ENCODE data around the gene POM121L12. TPM values are rescaled to one million over a fixed set of nuclear protein-coding genes. Genes with fewer than 3 reads are reported as not detected.

The POM121L12 gene
- total RNA-seq, 2 experiments from 2014 or later, result not detected

GRCh38 chr7:53059591-53059990, 24.2 kb downstream of the POM121L12 start:
- Histone ChIP-seq H3K79me2 (ENCODE audit: insufficient read depth, low read depth, low read length) (no peaks in the 10 kb centered on the region), H3K36me3 (ENCODE audit: insufficient read depth, low read length) (no peaks in the 10 kb centered on the region), H3K4me1 (ENCODE audit: insufficient read depth, low read length, poor library complexity, severe bottlenecking) (no peaks in the 10 kb centered on the region), H3K4me2 (ENCODE audit: low read length) (no peak overlapping the region), H2AFZ (ENCODE audit: low read length) (no peak overlapping the region), H3K4me3 (ENCODE audit: low read depth, low read length, poor library complexity, severe bottlenecking) (no peak overlapping the region), H3K9me3 (ENCODE audit: low read length) (no peaks in the 10 kb centered on the region), H3K9me2 (ENCODE audit: insufficient read depth, low read length) (no peaks in the 10 kb centered on the region), H4K20me1 (ENCODE audit: insufficient read depth, low read length) (no peaks in the 10 kb centered on the region), H3K27ac (ENCODE audit: low read depth, low read length, poor library complexity, severe bottlenecking) (no peak overlapping the region)
- ChIA-PET POLR2A (interaction anchor here (0.7 kb wide), 1 partner anchor 1761 kb away, joined by 3 read pairs; no protein-coding TSS in a partner anchor), CTCF (ENCODE audit: unreplicated experiment) (no interaction called here)
- no TSS peak for BruUV-seq (replicated peaks)
- DNase-seq (ENCODE audit: low spot score), result no peak
- intact Hi-C loops (cut with micrococcal nuclease; ENCODE audit: unreplicated experiment), result no loop called here
- TF ChIP-seq CTCF (conservative IDR thresholded peaks at IDR 0.05; ENCODE audit: low read length), result no peak
- no peak for TF ChIP-seq EZH2phosphoT487 (IDR thresholded peaks at IDR 0.05; ENCODE audit: borderline replicate concordance, low read depth, low read length)

GRCh38 chr7:53060066-53060465, 24.6 kb downstream of the POM121L12 start:
- no peaks in the 10 kb centered on the region for H3K9me3 ChIP-seq (ENCODE audit: low read length)
- no peaks in the 10 kb centered on the region for H3K9me2 ChIP-seq (ENCODE audit: insufficient read depth, low read length)
- H3K36me3 ChIP-seq (ENCODE audit: insufficient read depth, low read length), result no peaks in the 10 kb centered on the region
- DNase-seq (ENCODE audit: low spot score), result no peak
- no TSS peak for BruUV-seq (replicated peaks)
- no peaks in the 10 kb centered on the region for H3K4me1 ChIP-seq (ENCODE audit: insufficient read depth, low read length, poor library complexity, severe bottlenecking)
- H4K20me1 ChIP-seq (ENCODE audit: insufficient read depth, low read length), result no peaks in the 10 kb centered on the region
- ChIA-PET CTCF (ENCODE audit: unreplicated experiment) (no interaction called here), POLR2A (interaction anchor here (0.7 kb wide), 1 partner anchor 1761 kb away, joined by 3 read pairs; no protein-coding TSS in a partner anchor)
- no peaks in the 10 kb centered on the region for H3K79me2 ChIP-seq (ENCODE audit: insufficient read depth, low read depth, low read length)
- H2AFZ ChIP-seq (ENCODE audit: low read length), result no peak overlapping the region
- no peak overlapping the region for H3K4me2 ChIP-seq (ENCODE audit: low read length)
- H3K4me3 ChIP-seq (ENCODE audit: low read depth, low read length, poor library complexity, severe bottlenecking), result no peak overlapping the region
- intact Hi-C loops (cut with micrococcal nuclease; ENCODE audit: unreplicated experiment), result no loop called here
- no peak for TF ChIP-seq CTCF (conservative IDR thresholded peaks at IDR 0.05; ENCODE audit: low read length)
- no peak for TF ChIP-seq EZH2phosphoT487 (IDR thresholded peaks at IDR 0.05; ENCODE audit: borderline replicate concordance, low read depth, low read length)
- H3K27ac ChIP-seq (ENCODE audit: low read depth, low read length, poor library complexity, severe bottlenecking), result no peak overlapping the region

GRCh38 chr7:53062796-53063195, 27.4 kb downstream of the POM121L12 start:
- no peaks in the 10 kb centered on the region for H3K79me2 ChIP-seq (ENCODE audit: insufficient read depth, low read depth, low read length)
- no peak for DNase-seq (ENCODE audit: low spot score)
- CTCF ChIA-PET (ENCODE audit: unreplicated experiment), result no interaction called here
- H3K36me3 ChIP-seq (ENCODE audit: insufficient read depth, low read length), result no peaks in the 10 kb centered on the region
- no peaks in the 10 kb centered on the region for H3K9me2 ChIP-seq (ENCODE audit: insufficient read depth, low read length)
- H3K27ac ChIP-seq (ENCODE audit: low read depth, low read length, poor library complexity, severe bottlenecking), result no peak overlapping the region
- no peak overlapping the region for H2AFZ ChIP-seq (ENCODE audit: low read length)
- intact Hi-C loops (cut with micrococcal nuclease; ENCODE audit: unreplicated experiment), result no loop called here
- no peak for TF ChIP-seq EZH2phosphoT487 (IDR thresholded peaks at IDR 0.05; ENCODE audit: borderline replicate concordance, low read depth, low read length)
- TF ChIP-seq CTCF (conservative IDR thresholded peaks at IDR 0.05; ENCODE audit: low read length), result no peak
- no peak overlapping the region for H3K4me3 ChIP-seq (ENCODE audit: low read depth, low read length, poor library complexity, severe bottlenecking)
- H3K4me1 ChIP-seq (ENCODE audit: insufficient read depth, low read length, poor library complexity, severe bottlenecking), result no peaks in the 10 kb centered on the region
- no TSS peak for BruUV-seq (replicated peaks)
- H4K20me1 ChIP-seq (ENCODE audit: insufficient read depth, low read length), result no peaks in the 10 kb centered on the region
- POLR2A ChIA-PET, result no interaction called here
- no peaks in the 10 kb centered on the region for H3K9me3 ChIP-seq (ENCODE audit: low read length)
- H3K4me2 ChIP-seq (ENCODE audit: low read length), result no peak overlapping the region
